ENCODE measurements around the gene PTPRK.

DNA sequence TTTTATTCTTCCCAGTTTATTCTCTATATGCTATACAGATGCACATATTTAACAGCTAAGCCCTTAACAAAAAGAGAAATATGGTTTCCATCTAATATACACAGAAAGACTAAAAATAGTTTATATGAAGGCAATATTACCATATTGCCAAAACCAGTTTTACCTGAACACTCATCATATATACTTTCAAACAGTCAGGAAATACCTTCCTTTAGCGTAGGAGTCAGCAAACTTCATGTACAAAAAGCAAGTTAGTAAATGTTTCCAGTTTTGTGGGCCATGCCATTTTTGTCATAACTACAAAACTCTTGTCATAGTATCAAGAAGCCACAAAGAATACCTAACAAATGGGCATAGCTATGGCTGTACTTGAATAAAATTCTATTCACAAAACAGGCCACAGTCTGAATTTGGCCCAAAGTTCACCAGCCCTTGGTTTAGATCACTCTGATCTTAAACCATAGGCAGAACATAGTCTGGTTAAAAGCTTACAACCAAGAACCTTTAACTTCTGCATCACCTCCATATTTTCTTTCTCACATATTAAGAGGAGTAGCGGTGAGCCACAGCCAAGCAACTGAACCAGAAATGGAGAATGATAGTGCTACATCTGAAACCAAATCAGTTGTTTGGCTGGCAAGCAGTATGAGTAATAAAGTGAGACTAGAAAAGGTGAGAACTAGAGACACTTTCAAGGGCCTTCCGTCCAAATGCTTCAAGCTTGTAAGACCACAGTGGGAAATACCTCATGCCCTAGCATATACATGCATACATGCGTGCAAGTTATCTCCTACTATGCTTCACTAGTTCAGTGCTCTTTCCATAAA is 116.6 kb downstream of the PTPRK start:
- TF ChIP-seq, protein P1, sequence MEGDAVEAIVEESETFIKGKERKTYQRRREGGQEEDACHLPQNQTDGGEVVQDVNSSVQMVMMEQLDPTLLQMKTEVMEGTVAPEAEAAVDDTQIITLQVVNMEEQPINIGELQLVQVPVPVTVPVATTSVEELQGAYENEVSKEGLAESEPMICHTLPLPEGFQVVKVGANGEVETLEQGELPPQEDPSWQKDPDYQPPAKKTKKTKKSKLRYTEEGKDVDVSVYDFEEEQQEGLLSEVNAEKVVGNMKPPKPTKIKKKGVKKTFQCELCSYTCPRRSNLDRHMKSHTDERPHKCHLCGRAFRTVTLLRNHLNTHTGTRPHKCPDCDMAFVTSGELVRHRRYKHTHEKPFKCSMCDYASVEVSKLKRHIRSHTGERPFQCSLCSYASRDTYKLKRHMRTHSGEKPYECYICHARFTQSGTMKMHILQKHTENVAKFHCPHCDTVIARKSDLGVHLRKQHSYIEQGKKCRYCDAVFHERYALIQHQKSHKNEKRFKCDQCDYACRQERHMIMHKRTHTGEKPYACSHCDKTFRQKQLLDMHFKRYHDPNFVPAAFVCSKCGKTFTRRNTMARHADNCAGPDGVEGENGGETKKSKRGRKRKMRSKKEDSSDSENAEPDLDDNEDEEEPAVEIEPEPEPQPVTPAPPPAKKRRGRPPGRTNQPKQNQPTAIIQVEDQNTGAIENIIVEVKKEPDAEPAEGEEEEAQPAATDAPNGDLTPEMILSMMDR (IDR thresholded peaks at IDR 0.05), result no peak
- no peak for TF ChIP-seq POLR2AphosphoS5 (IDR thresholded peaks at IDR 0.05)
- no peak for TF ChIP-seq POLR2A (IDR thresholded peaks at IDR 0.05)

Data from transverse colon (tissue), 4 donors.